HepG2 (cell line): ENCODE measurements around the gene RHOV. TPM values are rescaled to one million over a fixed set of nuclear protein-coding genes. Genes with fewer than 3 reads are reported as not detected.

Experiments
- AKAP8 ChIP-seq: sonication (generic); formaldehyde crosslinking; IDR thresholded peaks from 2 replicates; pipeline ENCODE4 v1.5.1; 2020; ENCODE audit warnings: mild to moderate bottlenecking, missing genetic modification reagents
- ARID3A ChIP-seq: IDR thresholded peaks from 2 replicates; pipeline ENCODE4 v1.6.1; 2012; ENCODE audit warnings: low read depth, low read length, improper control_type of control experiment
- BRF2 ChIP-seq: sonication (generic); formaldehyde crosslinking; IDR thresholded peaks from 2 replicates; pipeline ENCODE4 v1.8.1; 2022; ENCODE audit warnings: mild to moderate bottlenecking, missing genetic modification reagents
- ELF1 ChIP-seq: sonication (generic); formaldehyde crosslinking; IDR thresholded peaks from 2 replicates; pipeline ENCODE4 v1.4.0; 2020; ENCODE audit warnings: missing genetic modification reagents
- FOXP4 ChIP-seq: sonication (generic); formaldehyde crosslinking; IDR thresholded peaks from 2 replicates; pipeline ENCODE4 v1.4.0; 2020; ENCODE audit warnings: missing genetic modification reagents
- GTF3A ChIP-seq: sonication (generic); formaldehyde crosslinking; conservative IDR thresholded peaks from 2 replicates; pipeline ENCODE4 v1.4.0; 2020; ENCODE audit warnings: mild to moderate bottlenecking, missing genetic modification reagents
- HNF4G ChIP-seq, 2 experiments: sonication (generic) in 1 of 2; formaldehyde crosslinking in 1 of 2; IDR thresholded peaks; 2 replicates each; pipeline versions ENCODE4 v1.4.0 to v1.6.1; 2011 to 2020; ENCODE audit warnings: borderline replicate concordance in 2 of 2, low read depth in 2 of 2, mild to moderate bottlenecking in 2 of 2, low read length in 1 of 2, missing genetic modification reagents in 1 of 2, moderate library complexity in 1 of 2
- KDM2A ChIP-seq: sonication (generic); formaldehyde crosslinking; IDR thresholded peaks from 2 replicates; pipeline ENCODE4 v1.4.0; 2020; ENCODE audit warnings: low read depth, missing genetic modification reagents, borderline replicate concordance
- MXI1 ChIP-seq: IDR thresholded peaks from 3 replicates; pipeline ENCODE4 v1.6.1; 2012; ENCODE audit warnings: low read depth, low read length, inconsistent platforms, borderline replicate concordance
- NFE2 ChIP-seq: sonication (generic); formaldehyde crosslinking; IDR thresholded peaks from 2 replicates; pipeline ENCODE4 v1.4.0; 2020; ENCODE audit warnings: missing genetic modification reagents
- NR2F1 ChIP-seq, 2 experiments: fragments of 450-650 bp in 1 of 2; formaldehyde crosslinking in 1 of 2; IDR thresholded peaks; 2 replicates each; pipeline versions ENCODE4 v1.5.0 to v1.6.1; 2016 to 2020; ENCODE audit warnings: mild to moderate bottlenecking in 1 of 2, missing compliant biosample characterization in 1 of 2, missing genetic modification reagents in 1 of 2, moderate library complexity in 1 of 2
- PRDM15 ChIP-seq: sonication (generic); formaldehyde crosslinking; IDR thresholded peaks from 2 replicates; pipeline ENCODE4 v1.4.0; 2020; ENCODE audit warnings: missing genetic modification reagents
- XRCC5 ChIP-seq: fragments of 200-400 bp; formaldehyde crosslinking; optimal IDR thresholded peaks from 2 replicates; pipeline ENCODE3; 2017; ENCODE audit warnings: mild to moderate bottlenecking, low read length
- ZNF160 ChIP-seq: sonication (generic); formaldehyde crosslinking; IDR thresholded peaks from 2 replicates; pipeline ENCODE4 v1.8.0; 2022; ENCODE audit warnings: mild to moderate bottlenecking, inconsistent platforms, missing genetic modification reagents
- ZNF619 ChIP-seq: sonication (generic); formaldehyde crosslinking; IDR thresholded peaks from 2 replicates; pipeline ENCODE4 v1.4.0; 2020; ENCODE audit warnings: mild to moderate bottlenecking, missing genetic modification reagents
- polyA plus RNA-seq, 8 experiments: library from polyadenylated mRNA; depleted of rRNA in 3 of 8; stranded (reverse) in 7 of 8; unstranded in 1 of 8; fragments of >200 nt; fragmentation: Illumina TruSeq in 4 of 8; extraction: Trizol in 4 of 8; gene quantifications; 2 replicates each; pipeline versions ENCODE4 v1.2.1 to v1.2.3, GENCODE V29; 2011 to 2016; ENCODE audit warnings: low read depth in 4 of 8, missing spikeins in 1 of 8, mixed read lengths in 1 of 8; ENCODE audit not compliant: insufficient read depth in 1 of 8
- total RNA-seq, 5 experiments: library from RNA; depleted of rRNA; stranded (reverse); fragments of >200 nt; fragmentation: Illumina TruSeq; extraction: Trizol; gene quantifications; 2 replicates each; pipeline ENCODE4 v1.2.3, GENCODE V29; 2016; ENCODE audit warnings: low read depth in 1 of 5

The RHOV gene
- total and polyA plus RNA-seq, 2 of the 13 experiments (the other 11 are each of a cell fraction or from before 2014, with no cell fraction given), result 0.17 to 0.18 TPM

GRCh38 chr15:40857601-40858341 is 16.3 kb downstream of the RHOV start (continued):
- 0 out of 2 replicates have a peak, but pooled peaks have one; percentile 16 for TF ChIP-seq ELF1 (CRISPR knock-in tag)
- no peak for TF ChIP-seq ZNF160 (CRISPR knock-in tag)
- TF ChIP-seq AKAP8 (CRISPR knock-in tag), result no peak
- TF ChIP-seq XRCC5, result peak; percentile 31
- peak; percentile 53; the same call in 1 of the 2 replicates for TF ChIP-seq KDM2A
- no peak for TF ChIP-seq ARID3A
- TF ChIP-seq GTF3A (CRISPR knock-in tag), result no peak
- TF ChIP-seq BRF2 (CRISPR knock-in tag), result no peak
- TF ChIP-seq HNF4G (IDR thresholded peaks at IDR 0.05; ENCODE audit: borderline replicate concordance, low read depth, low read length), result no peak
- no peak for TF ChIP-seq HNF4G (CRISPR knock-in tag; IDR thresholded peaks at IDR 0.05; ENCODE audit: borderline replicate concordance, low read depth)
- TF ChIP-seq PRDM15 (CRISPR knock-in tag), result no peak
- no peak for TF ChIP-seq MXI1
- no peak for TF ChIP-seq ZNF619 (CRISPR knock-in tag)
- TF ChIP-seq FOXP4 (CRISPR knock-in tag), result no peak
- TF ChIP-seq NFE2 (CRISPR knock-in tag), result no peak
- TF ChIP-seq NR2F1 (CRISPR knock-in tag; IDR thresholded peaks at IDR 0.05), result no peak
